Gastrocnemius medialis (tissue), 4 donors: ENCODE measurements around the gene GDPD5. TPM values are rescaled to one million over a fixed set of nuclear protein-coding genes. Genes with fewer than 3 reads are reported as not detected.

Source experiments
- ATAC-seq, 2 donors: fragments of 150-250 bp; one replicate each; pipeline ENCODE4 v1.9.1; 2016
- DNase-seq, 2 donors: peaks; one replicate each; pipeline ENCODE4 v3.0.0-alpha.2; 2019
- H3K27ac ChIP-seq, 4 donors: fragments of 200-600 bp; sonication (generic); 1 replicate in 1 of 4; 2 replicates in 3 of 4; pipeline ENCODE4 v1.5.1; 2016 to 2018; ENCODE audit warnings: mild to moderate bottlenecking in 2 of 4, moderate library complexity in 1 of 4
- H3K27me3 ChIP-seq, 3 donors: fragments of 200-600 bp; sonication (generic) in 2 of 3; 1 replicate in 1 of 3; 2 replicates in 2 of 3; pipeline versions ENCODE4 v1.5.1 to v1.6.0; 2016 to 2019; ENCODE audit warnings: mild to moderate bottlenecking in 1 of 3, moderate library complexity in 1 of 3
- H3K36me3 ChIP-seq, 2 donors: fragments of 200-600 bp; sonication (generic) in 1 of 2; one replicate each; pipeline ENCODE4 v1.5.1; 2017 to 2018
- H3K4me1 ChIP-seq, 2 donors: fragments of 200-600 bp; sonication (generic) in 1 of 2; one replicate each; pipeline ENCODE4 v1.5.1; 2016 to 2017; ENCODE audit warnings: mild to moderate bottlenecking in 2 of 2
- H3K4me3 ChIP-seq, 4 donors: fragments of 200-600 bp; sonication (generic) in 3 of 4; 1 replicate in 1 of 4; 2 replicates in 3 of 4; pipeline ENCODE4 v1.5.1; 2016 to 2019; ENCODE audit warnings: mild to moderate bottlenecking in 2 of 4
- H3K9me3 ChIP-seq, 3 donors: fragments of 200-600 bp; sonication (generic) in 2 of 3; 1 replicate in 1 of 3; 2 replicates in 2 of 3; pipeline ENCODE4 v1.5.1; 2016 to 2019
- POLR2A ChIP-seq, 2 donors: fragments of 450-650 bp; IDR thresholded peaks; one replicate each; pipeline ENCODE4 v1.6.1; 2017; ENCODE audit warnings: antibody characterized with exemption in 2 of 2, mild to moderate bottlenecking in 2 of 2, moderate library complexity in 2 of 2
- in situ Hi-C, 4 donors: fragments of 200-750 bp; cut with MboI; loops; one replicate each; pipeline versions ENCODE4 v1.15.0 to v1.8.0; 2017; ENCODE audit warnings: low sequenced_read_pairs in 4 of 4
- intact Hi-C: fragments of 100-400 bp; cut with DNase I; formaldehyde crosslinking; loops from one replicate; pipeline ENCODE4 v1.15.1; 2023; ENCODE audit warnings: low total_unique reads
- total RNA-seq, 4 donors: library from RNA; depleted of rRNA; stranded (reverse); fragments of >200 nt; gene quantifications; one replicate each; pipeline versions ENCODE4 v1.1.0 to v1.2.3, GENCODE V29; 2016
- TF ChIP-seq, protein P1 (sequence below), 5 experiments: fragments of 450-650 bp in 3 of 5; fragments of 200-600 bp in 2 of 5; sonication (generic) in 2 of 5; IDR thresholded peaks in 4 of 5; conservative IDR thresholded peaks in 1 of 5; 1 replicate in 4 of 5; 2 replicates in 1 of 5; pipeline ENCODE4 v1.5.1; 2016 to 2019; ENCODE audit warnings: antibody characterized with exemption in 5 of 5, mild to moderate bottlenecking in 3 of 5, moderate library complexity in 3 of 5

Gene GDPD5
- total RNA-seq, 4 donors from 2014 or later: 5.6 to 12.6 (median 11.2) TPM

DNA sequence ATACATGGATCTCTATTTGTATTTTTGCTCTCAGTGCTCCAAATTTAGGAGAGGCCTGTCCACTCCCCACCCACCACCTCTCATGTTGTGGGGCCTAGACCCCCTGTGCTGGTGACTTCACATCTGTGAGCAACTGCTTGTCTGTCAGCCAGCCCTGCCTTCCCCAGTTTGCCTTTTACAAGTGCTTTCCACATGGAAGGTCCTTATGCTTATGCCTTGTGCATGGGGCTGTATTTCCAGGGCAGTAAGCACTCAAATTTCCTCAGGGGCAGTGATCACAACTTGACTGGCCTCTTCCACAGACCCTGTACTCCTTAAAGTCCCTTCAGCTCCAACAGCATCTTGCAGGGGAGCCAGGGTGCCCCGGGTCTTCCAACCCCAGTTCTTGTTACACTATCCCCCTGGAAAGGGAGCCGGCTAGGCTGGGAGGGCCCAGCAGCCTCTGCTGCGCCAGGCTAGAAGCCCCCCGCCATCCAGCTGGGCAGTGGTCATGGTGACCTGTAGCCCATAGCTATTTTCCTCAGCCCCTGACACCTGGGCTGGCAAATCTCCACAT is 29.9 kb downstream of the GDPD5 start:
- intact Hi-C loops: no loop called here
- in situ Hi-C loops: no loop called here
- no peak overlapping the region for H3K4me3 ChIP-seq
- H3K27ac ChIP-seq: no peak overlapping the region
- no peak for TF ChIP-seq POLR2A (IDR thresholded peaks at IDR 0.05)
- TF ChIP-seq, protein P1, sequence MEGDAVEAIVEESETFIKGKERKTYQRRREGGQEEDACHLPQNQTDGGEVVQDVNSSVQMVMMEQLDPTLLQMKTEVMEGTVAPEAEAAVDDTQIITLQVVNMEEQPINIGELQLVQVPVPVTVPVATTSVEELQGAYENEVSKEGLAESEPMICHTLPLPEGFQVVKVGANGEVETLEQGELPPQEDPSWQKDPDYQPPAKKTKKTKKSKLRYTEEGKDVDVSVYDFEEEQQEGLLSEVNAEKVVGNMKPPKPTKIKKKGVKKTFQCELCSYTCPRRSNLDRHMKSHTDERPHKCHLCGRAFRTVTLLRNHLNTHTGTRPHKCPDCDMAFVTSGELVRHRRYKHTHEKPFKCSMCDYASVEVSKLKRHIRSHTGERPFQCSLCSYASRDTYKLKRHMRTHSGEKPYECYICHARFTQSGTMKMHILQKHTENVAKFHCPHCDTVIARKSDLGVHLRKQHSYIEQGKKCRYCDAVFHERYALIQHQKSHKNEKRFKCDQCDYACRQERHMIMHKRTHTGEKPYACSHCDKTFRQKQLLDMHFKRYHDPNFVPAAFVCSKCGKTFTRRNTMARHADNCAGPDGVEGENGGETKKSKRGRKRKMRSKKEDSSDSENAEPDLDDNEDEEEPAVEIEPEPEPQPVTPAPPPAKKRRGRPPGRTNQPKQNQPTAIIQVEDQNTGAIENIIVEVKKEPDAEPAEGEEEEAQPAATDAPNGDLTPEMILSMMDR (IDR thresholded peaks at IDR 0.05 in 4 of 5, conservative IDR thresholded peaks at IDR 0.05 in 1 of 5): no peak
- H3K36me3 ChIP-seq: no peaks in the 10 kb centered on the region
- no peaks in the 10 kb centered on the region for H3K27me3 ChIP-seq
- DNase-seq: no peak
- no peak for ATAC-seq
- no peaks in the 10 kb centered on the region for H3K9me3 ChIP-seq
- H3K4me1 ChIP-seq: peaks cover 7 to 8% of the 10 kb centered on the region in 2 donors

DNA sequence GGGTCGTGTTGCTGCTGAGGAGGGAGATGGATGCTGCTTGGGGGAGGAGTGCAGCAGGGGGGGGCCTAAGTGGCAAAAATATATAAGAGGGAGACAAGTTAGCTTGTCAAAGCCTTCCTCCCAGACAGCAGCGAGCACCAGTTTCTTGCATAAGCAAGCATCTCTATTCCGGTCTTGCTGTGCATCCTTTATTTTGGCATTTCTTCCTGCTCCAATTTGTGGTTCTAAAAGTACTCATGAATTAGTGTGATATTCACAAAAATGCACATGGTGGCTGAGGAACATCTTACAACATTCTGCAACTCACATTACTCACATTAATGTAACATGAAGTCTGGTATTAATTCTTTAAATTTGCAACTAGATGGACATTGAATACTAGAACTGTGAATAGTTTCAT is 32.1 kb downstream of the GDPD5 start:
- intact Hi-C loops: no loop called here
- H3K27me3 ChIP-seq: no peaks in the 10 kb centered on the region
- ATAC-seq (no peak), DNase-seq (no peak)
- peaks cover 7 to 8% of the 10 kb centered on the region in 2 donors for H3K4me1 ChIP-seq
- TF ChIP-seq, protein P1 (IDR thresholded peaks at IDR 0.05 in 4 of 5, conservative IDR thresholded peaks at IDR 0.05 in 1 of 5): no peak
- no peak for TF ChIP-seq POLR2A (IDR thresholded peaks at IDR 0.05)
- H3K4me3 ChIP-seq: no peak overlapping the region
- in situ Hi-C loops: no loop called here
- no peaks in the 10 kb centered on the region for H3K9me3 ChIP-seq
- no peaks in the 10 kb centered on the region for H3K36me3 ChIP-seq
- H3K27ac ChIP-seq: no peak overlapping the region

DNA sequence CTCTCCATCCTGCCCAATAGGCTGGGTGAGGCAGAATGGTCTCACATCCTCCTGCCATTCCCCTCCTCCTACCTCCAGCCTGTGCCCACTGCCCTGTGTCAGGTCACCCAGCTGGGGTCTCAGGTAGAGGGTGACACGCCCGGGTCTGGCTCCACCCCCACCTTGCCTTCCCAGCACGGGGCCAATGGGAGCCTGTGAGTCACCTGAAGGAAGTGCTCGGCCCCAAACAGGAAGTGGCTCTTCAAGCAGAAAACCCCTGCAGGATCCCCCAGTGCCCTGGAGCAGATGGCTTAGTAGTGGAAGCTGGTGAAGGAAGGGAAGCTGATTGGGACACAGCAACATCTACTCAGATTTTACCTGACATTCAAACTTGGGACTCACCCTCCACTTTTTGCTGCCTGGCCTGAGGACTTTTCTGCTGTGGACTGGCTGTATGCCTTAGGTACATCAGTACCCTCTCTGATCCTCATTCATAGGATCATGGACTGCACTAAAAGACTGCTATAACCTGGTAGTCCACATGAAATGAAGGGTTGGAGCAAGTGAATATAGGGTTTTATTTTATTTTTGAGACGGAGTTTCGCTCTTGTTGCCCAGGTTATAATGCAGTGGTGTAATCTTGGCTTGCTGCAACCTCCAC is 33.4 kb downstream of the GDPD5 start:
- no peak for ATAC-seq
- Histone ChIP-seq H3K27me3 (no peaks in the 10 kb centered on the region), H3K4me3 (no peak overlapping the region), H3K36me3 (no peaks in the 10 kb centered on the region), H3K4me1 (peaks cover 7 to 8% of the 10 kb centered on the region in 2 donors), H3K9me3 (no peaks in the 10 kb centered on the region), H3K27ac (no peak overlapping the region)
- no peak for TF ChIP-seq POLR2A (IDR thresholded peaks at IDR 0.05)
- TF ChIP-seq, protein P1 (IDR thresholded peaks at IDR 0.05 in 4 of 5, conservative IDR thresholded peaks at IDR 0.05 in 1 of 5): no peak
- in situ Hi-C loops: no loop called here
- intact Hi-C loops: no loop called here
- no peak for DNase-seq

DNA sequence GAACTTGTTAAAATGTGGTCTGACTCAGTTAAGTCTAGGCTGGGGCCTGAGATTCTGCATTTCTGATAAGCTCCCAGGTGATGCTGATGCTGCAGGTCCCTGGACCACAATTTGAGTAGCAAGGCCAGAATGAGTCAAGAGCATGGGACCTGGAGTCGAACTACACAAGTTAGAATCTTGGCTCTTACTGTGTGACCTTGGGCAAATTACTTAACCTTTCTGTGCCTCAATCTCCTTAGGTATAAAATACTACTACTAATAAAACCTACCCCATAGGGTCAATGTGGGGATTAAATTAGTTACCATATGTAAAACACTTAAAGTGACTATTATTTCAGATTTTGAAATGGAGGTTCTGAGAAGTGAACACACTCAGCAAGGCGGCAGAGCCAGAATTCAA is 34.3 kb downstream of the GDPD5 start:
- no peaks in the 10 kb centered on the region for H3K9me3 ChIP-seq
- TF ChIP-seq, protein P1 (IDR thresholded peaks at IDR 0.05 in 4 of 5, conservative IDR thresholded peaks at IDR 0.05 in 1 of 5): no peak
- no peak for TF ChIP-seq POLR2A (IDR thresholded peaks at IDR 0.05)
- no peaks in the 10 kb centered on the region for H3K36me3 ChIP-seq
- no peak overlapping the region for H3K27ac ChIP-seq
- in situ Hi-C loops (no loop called here), intact Hi-C loops (no loop called here)
- no peaks in the 10 kb centered on the region for H3K27me3 ChIP-seq
- peaks cover 7 to 8% of the 10 kb centered on the region in 2 donors for H3K4me1 ChIP-seq
- ATAC-seq: no peak
- no peak overlapping the region for H3K4me3 ChIP-seq
- DNase-seq: no peak
